Central memory CD8-positive, alpha-beta T cell (primary cell): ENCODE results near the gene RELL1.

Experiments
- ATAC-seq: fragments of 150-1000 bp; cut with Tn5 transposase; replicated peaks from 2 replicates; pipeline ENCODE4 v1.10.0; 2022; ENCODE audit warnings: mild to moderate bottlenecking, moderate FRiP score, moderate number of reproducible peaks; ENCODE audit not compliant: poor library complexity, severe bottlenecking; ENCODE audit errors: extremely low read depth
- DNase-seq, 2 donors: peaks; one replicate each; pipeline ENCODE4 v3.0.0; 2021; ENCODE audit warnings: low spot score in 2 of 2
- H3K27ac Mint-ChIP-seq: one replicate; pipeline ENCODE4 v1.8.0; 2022; ENCODE audit warnings: low read depth, mild to moderate bottlenecking, moderate library complexity, mixed read lengths
- H3K27me3 Mint-ChIP-seq: one replicate; pipeline ENCODE4 v1.8.0; 2022; ENCODE audit warnings: mixed read lengths
- H3K36me3 Mint-ChIP-seq: one replicate; pipeline ENCODE4 v1.8.0; 2022; ENCODE audit warnings: mild to moderate bottlenecking, moderate library complexity, mixed read lengths; ENCODE audit not compliant: insufficient read depth
- H3K4me1 Mint-ChIP-seq: one replicate; pipeline ENCODE4 v1.8.0; 2022; ENCODE audit warnings: mixed read lengths
- H3K4me3 Mint-ChIP-seq: one replicate; pipeline ENCODE4 v1.8.0; 2022; ENCODE audit warnings: mild to moderate bottlenecking, moderate library complexity, mixed read lengths
- H3K9me3 Mint-ChIP-seq: one replicate; pipeline ENCODE4 v1.8.0; 2022; ENCODE audit warnings: mixed read lengths

Gene RELL1

DNA sequence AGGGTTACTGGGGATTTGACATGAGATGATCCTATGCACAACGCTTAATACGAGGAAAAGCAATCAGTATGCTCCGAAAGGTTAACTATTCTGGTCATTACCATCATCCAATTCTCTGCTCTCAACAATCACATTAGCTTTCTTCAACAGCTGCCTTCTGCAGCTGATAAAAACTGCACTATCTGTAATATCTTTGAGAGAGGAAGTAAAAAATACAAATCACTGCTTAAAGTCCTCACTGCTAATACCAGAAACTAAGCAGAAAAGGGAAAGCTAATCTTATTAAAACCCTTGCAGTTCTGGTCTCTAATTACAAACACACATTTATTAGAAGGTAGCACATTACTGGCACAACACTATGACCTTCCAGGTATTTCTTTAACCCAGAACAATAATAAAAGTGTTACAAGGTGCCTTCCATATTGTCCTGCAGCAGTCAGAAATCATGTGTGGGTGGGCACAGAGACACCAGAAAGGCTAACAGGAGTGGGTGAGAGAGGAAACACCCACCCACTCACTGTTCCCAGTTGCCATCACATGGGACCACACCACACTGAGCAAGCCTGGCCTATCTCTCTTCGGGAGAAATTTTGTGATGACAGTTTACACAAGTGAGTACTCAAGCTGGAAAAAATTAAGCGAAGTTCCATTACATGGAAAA lies 71.0 kb downstream of the RELL1 start:
- Mint-ChIP-seq H3K4me1 (no peaks in the 10 kb centered on the region), H3K36me3 (peaks cover 6% of the 10 kb centered on the region), H3K27me3 (no peaks in the 10 kb centered on the region), H3K9me3 (no peaks in the 10 kb centered on the region), H3K4me3 (no peak overlapping the region), H3K27ac (no peak overlapping the region)
- no peak for DNase-seq
- ATAC-seq, result no peak

- Mint-ChIP-seq H3K4me1 (no peaks in the 10 kb centered on the region), H3K9me3 (no peaks in the 10 kb centered on the region), H3K27me3 (no peaks in the 10 kb centered on the region), H3K36me3 (peaks cover 4% of the 10 kb centered on the region), H3K27ac (no peak overlapping the region), H3K4me3 (no peak overlapping the region)
- ATAC-seq (no peak), DNase-seq (no peak)
Observed at GRCh38 chr4:37612811-37613210, 73.4 kb downstream of the RELL1 start.

DNA sequence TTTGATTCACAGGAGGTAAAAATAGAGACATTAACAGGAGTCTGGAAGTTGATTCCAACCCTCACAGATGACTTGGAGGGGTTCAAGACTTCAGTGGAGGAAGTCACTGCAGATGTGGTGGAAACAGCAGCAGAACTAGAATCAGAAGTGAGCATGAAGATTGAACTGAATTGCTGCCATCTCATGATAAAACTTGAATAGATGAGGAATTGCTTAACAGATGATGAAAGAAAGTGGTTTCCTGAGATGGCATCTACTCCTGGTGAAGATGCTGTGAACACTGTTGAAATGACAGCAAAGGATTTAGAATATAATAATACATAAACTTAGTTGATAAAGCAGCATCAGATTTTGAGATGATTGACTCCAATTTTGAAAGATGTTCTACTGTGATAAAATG lies 76.5 kb downstream of the RELL1 start:
- H3K4me3 Mint-ChIP-seq, result no peak overlapping the region
- H3K27ac Mint-ChIP-seq, result no peak overlapping the region
- no peak for ATAC-seq
- H3K4me1 Mint-ChIP-seq, result no peaks in the 10 kb centered on the region
- DNase-seq, result no peak
- H3K36me3 Mint-ChIP-seq, result peaks cover 7% of the 10 kb centered on the region
- no peaks in the 10 kb centered on the region for H3K9me3 Mint-ChIP-seq
- no peaks in the 10 kb centered on the region for H3K27me3 Mint-ChIP-seq

GRCh38 chr4:37607018-37607417 lies 79.2 kb downstream of the RELL1 start:
- no peak overlapping the region for H3K4me3 Mint-ChIP-seq
- H3K36me3 Mint-ChIP-seq, result peaks cover 4% of the 10 kb centered on the region
- H3K4me1 Mint-ChIP-seq, result peaks cover 6% of the 10 kb centered on the region
- DNase-seq, result no peak
- no peak for ATAC-seq
- no peaks in the 10 kb centered on the region for H3K9me3 Mint-ChIP-seq
- H3K27me3 Mint-ChIP-seq, result no peaks in the 10 kb centered on the region
- no peak overlapping the region for H3K27ac Mint-ChIP-seq

DNA sequence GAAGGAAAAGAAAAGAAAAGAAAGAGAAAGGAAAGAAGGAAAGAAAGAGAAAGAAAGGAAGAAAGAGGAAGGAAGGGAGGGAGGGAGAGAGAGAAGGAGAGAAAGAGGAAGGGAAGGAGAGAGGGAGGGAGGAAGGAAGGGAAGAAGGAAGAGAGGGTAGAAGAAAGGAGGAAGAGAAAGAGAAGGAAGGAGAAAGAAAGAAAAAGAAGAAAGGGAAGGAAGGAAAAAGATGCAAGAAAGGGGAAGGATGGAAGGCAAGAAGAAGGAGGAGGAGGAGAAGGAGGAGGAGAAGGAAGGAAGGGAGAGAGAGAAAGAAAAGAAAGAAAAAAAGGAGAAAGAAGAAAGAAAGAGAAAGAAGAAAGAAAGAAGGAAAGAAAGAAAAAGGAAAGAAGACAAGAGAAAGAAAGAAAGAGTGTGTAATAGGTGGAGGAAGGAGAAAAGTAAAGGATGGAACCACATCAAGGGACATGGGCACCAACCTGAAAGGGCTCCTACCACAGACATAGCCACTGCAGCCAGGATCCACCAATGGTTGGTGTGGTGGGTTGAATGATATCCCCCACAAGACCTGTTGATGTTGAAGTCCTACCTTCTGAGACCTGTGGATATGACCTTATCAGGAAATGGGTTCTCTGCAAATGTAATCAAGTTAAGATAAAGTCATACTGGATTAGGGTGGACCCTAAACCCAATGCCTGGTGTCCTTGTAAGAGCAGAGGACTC lies 80.2 kb downstream of the RELL1 start:
- no peak for DNase-seq
- Mint-ChIP-seq H3K9me3 (no peaks in the 10 kb centered on the region), H3K36me3 (peaks cover 3% of the 10 kb centered on the region), H3K4me3 (no peak overlapping the region), H3K4me1 (peaks cover 6% of the 10 kb centered on the region), H3K27ac (no peak overlapping the region), H3K27me3 (no peaks in the 10 kb centered on the region)
- ATAC-seq, result no peak

DNA sequence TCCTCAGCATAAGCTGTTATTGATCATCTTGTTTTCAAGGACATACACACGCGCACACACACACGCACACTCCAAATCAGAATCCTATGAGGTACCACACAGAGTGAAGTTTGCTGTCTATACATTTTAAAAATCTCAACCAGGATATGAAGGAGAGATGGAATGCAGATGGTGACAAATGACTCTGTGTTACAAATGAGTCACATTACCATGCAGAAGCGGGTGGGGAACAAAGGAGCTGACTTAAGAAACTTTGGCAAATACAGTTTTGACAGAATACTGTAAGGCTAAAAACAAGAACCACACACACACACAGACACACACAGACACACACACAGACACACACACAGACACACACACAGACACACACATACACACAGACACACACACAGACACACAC lies 81.7 kb downstream of the RELL1 start:
- no peaks in the 10 kb centered on the region for H3K9me3 Mint-ChIP-seq
- peaks cover 3% of the 10 kb centered on the region for H3K36me3 Mint-ChIP-seq
- H3K27ac Mint-ChIP-seq, result peak overlapping the region; percentile 52
- ATAC-seq, result no peak
- no peak overlapping the region for H3K4me3 Mint-ChIP-seq
- H3K4me1 Mint-ChIP-seq, result peaks cover 6% of the 10 kb centered on the region
- no peaks in the 10 kb centered on the region for H3K27me3 Mint-ChIP-seq
- DNase-seq, result no peak

DNA sequence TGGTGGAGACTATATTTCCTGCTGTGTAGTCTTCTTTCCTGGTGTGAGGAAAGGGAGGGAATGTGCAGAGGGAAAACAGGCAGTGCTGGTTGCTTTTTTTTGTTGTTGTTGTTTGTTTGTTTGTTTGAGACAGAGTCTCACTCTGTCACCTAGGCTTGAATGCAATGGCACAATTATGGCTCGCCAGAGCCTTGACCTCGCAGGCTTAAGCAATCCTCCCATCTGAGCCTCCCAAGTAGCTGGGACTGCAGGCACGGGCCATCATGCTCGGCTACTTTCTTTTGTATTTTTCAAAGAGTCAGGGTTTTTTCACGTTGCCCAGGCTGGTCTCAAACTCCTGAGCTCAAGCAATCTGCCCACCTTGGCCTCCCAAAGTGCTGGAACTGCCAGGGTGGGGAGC lies 82.5 kb downstream of the RELL1 start:
- no peaks in the 10 kb centered on the region for H3K9me3 Mint-ChIP-seq
- no peak overlapping the region for H3K27ac Mint-ChIP-seq
- H3K27me3 Mint-ChIP-seq, result no peaks in the 10 kb centered on the region
- H3K4me3 Mint-ChIP-seq, result no peak overlapping the region
- DNase-seq (no peak), ATAC-seq (no peak)
- H3K36me3 Mint-ChIP-seq, result peaks cover 3% of the 10 kb centered on the region
- peaks cover 6% of the 10 kb centered on the region for H3K4me1 Mint-ChIP-seq

DNA sequence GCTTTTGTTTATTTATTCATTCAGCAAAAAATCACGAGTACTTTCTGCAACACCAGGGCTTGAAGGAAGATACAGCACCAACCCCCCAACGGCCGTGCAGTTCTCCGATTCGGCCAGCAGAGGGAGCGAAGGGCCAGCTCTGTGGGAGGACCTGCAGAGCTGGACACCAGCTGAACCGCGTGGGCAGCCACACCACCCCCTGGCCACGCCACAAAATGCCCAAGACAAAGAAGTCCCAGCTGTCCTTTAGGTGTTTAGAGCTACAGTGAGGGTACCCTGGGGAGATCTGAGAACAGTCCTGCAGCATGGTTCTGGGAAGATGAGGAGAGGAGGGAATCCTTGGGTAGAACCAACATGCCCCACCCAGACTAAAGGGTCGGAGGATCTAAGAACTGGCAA lies 83.1 kb downstream of the RELL1 start:
- no peaks in the 10 kb centered on the region for H3K9me3 Mint-ChIP-seq
- ATAC-seq (peak; percentile 54), DNase-seq (peak; percentile 59 to 68)
- no peak overlapping the region for H3K27ac Mint-ChIP-seq
- no peaks in the 10 kb centered on the region for H3K27me3 Mint-ChIP-seq
- H3K4me3 Mint-ChIP-seq, result no peak overlapping the region
- H3K36me3 Mint-ChIP-seq, result peaks cover 3% of the 10 kb centered on the region
- peaks cover 6% of the 10 kb centered on the region for H3K4me1 Mint-ChIP-seq

- H3K4me3 Mint-ChIP-seq, result no peak overlapping the region
- ATAC-seq (no peak), DNase-seq (no peak)
- peaks cover 6% of the 10 kb centered on the region for H3K4me1 Mint-ChIP-seq
- no peaks in the 10 kb centered on the region for H3K27me3 Mint-ChIP-seq
- H3K36me3 Mint-ChIP-seq, result peaks cover 3% of the 10 kb centered on the region
- H3K9me3 Mint-ChIP-seq, result no peaks in the 10 kb centered on the region
- no peak overlapping the region for H3K27ac Mint-ChIP-seq
Observed at GRCh38 chr4:37602454-37603069, 83.6 kb downstream of the RELL1 start.

- no peak overlapping the region for H3K27ac Mint-ChIP-seq
- no peak overlapping the region for H3K4me3 Mint-ChIP-seq
- no peak for DNase-seq
- H3K27me3 Mint-ChIP-seq, result no peaks in the 10 kb centered on the region
- H3K36me3 Mint-ChIP-seq, result no peaks in the 10 kb centered on the region
- H3K4me1 Mint-ChIP-seq, result peaks cover 6% of the 10 kb centered on the region
- no peak for ATAC-seq
- no peaks in the 10 kb centered on the region for H3K9me3 Mint-ChIP-seq
Observed at GRCh38 chr4:37601531-37601930, 84.6 kb downstream of the RELL1 start.

DNA sequence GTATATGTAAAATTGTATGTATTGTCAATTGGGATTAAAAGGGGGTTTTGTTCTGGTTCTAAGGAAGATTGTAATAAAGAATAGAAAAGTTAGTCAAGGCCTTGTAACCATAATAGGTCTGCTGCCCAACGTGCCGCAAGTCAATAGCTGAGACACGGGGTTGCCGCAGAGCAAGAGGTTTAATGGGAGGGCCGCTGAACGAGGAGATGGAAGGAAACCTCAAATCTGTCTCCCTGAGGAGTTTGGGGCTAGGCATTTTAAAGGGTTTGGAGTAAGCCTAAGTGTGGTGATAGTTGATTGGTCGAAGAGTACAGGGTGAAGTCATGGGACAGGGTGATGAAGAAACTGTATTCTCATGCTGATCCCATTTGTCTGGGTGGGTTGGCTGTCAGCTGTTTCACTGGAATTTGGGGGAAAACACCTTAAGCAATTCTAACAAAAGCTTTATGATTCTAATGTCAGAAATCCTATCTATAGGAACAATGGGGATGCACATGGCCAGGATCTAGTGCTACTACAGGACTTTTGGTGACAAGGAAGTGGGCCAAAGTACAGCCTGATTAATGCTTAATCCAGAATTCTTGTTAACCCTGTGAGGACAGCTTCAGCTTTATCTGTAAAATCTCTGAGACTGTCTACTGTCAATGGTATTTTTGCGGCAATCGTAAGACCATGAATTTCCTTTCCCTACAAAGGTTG lies 86.9 kb downstream of the RELL1 start:
- Mint-ChIP-seq H3K4me3 (no peak overlapping the region), H3K27ac (no peak overlapping the region)
- ATAC-seq, result no peak

GRCh38 chr4:37597034-37597433 lies 89.1 kb downstream of the RELL1 start:
- DNase-seq (no peak), ATAC-seq (no peak)
- no peak overlapping the region for H3K4me3 Mint-ChIP-seq
- H3K36me3 Mint-ChIP-seq, result no peaks in the 10 kb centered on the region
- no peak overlapping the region for H3K27ac Mint-ChIP-seq
- no peaks in the 10 kb centered on the region for H3K27me3 Mint-ChIP-seq
- H3K4me1 Mint-ChIP-seq, result no peaks in the 10 kb centered on the region
- H3K9me3 Mint-ChIP-seq, result no peaks in the 10 kb centered on the region

More for the DNA sequence above, 86.9 kb downstream of the RELL1 start:
- no peaks in the 10 kb centered on the region for H3K9me3 Mint-ChIP-seq
- H3K36me3 Mint-ChIP-seq, result no peaks in the 10 kb centered on the region
- H3K4me1 Mint-ChIP-seq, result peaks cover 6% of the 10 kb centered on the region
- H3K27me3 Mint-ChIP-seq, result no peaks in the 10 kb centered on the region
- no peak for DNase-seq
